Fibroblast of pulmonary artery (primary cell): ENCODE data around the gene SLC45A2.

Experiments
- DNase-seq: peaks from one replicate; pipeline ENCODE4 v3.0.0-alpha.2; 2010; ENCODE audit warnings: low read depth
- H3K4me3 ChIP-seq: replicated peaks from 2 replicates; pipeline ENCODE4 v1.5.1; 2011; ENCODE audit warnings: low read depth, mild to moderate bottlenecking, control low read depth, low read length, moderate library complexity
- CTCF ChIP-seq: IDR thresholded peaks from 2 replicates; pipeline ENCODE4 v1.5.1; 2011; ENCODE audit warnings: mild to moderate bottlenecking, control low read depth, low read length, inconsistent platforms; ENCODE audit errors: missing control alignments

SLC45A2 gene

GRCh38 chr5:34022121-34022705 lies 37.7 kb upstream of the SLC45A2 start:
- no peak for TF ChIP-seq CTCF
- H3K4me3 ChIP-seq, result no peak overlapping the region
- DNase-seq, result peak; percentile 34

- H3K4me3 ChIP-seq, result no peak overlapping the region
- no peak for TF ChIP-seq CTCF
- no peak for DNase-seq
Observed at GRCh38 chr5:34021334-34021733, 36.8 kb upstream of the SLC45A2 start.

GRCh38 chr5:34020726-34021125 lies 36.2 kb upstream of the SLC45A2 start:
- no peak overlapping the region for H3K4me3 ChIP-seq
- no peak for DNase-seq
- TF ChIP-seq CTCF, result no peak

- no peak for TF ChIP-seq CTCF
- DNase-seq, result no peak
- no peak overlapping the region for H3K4me3 ChIP-seq
Observed at GRCh38 chr5:34017254-34017653, 32.8 kb upstream of the SLC45A2 start.

GRCh38 chr5:34016750-34017149 lies 32.3 kb upstream of the SLC45A2 start:
- no peak for DNase-seq
- TF ChIP-seq CTCF, result no peak
- no peak overlapping the region for H3K4me3 ChIP-seq

- H3K4me3 ChIP-seq, result no peak overlapping the region
- no peak for TF ChIP-seq CTCF
- DNase-seq, result no peak
Observed at GRCh38 chr5:34016222-34016621, 31.7 kb upstream of the SLC45A2 start.

GRCh38 chr5:34015120-34015822 lies 30.8 kb upstream of the SLC45A2 start:
- no peak for TF ChIP-seq CTCF
- no peak for DNase-seq

More at GRCh38 chr5:34015120-34015822, 30.8 kb upstream of the SLC45A2 start:
- no peak overlapping the region for H3K4me3 ChIP-seq
